Neuron (in vitro differentiated cells): Measurements from ENCODE around the gene TPO.
"Not testable (repeated sequence)": the region's sequence is repeated elsewhere in the genome, so short reads cannot be mapped to it uniquely, and the experiment has no call there.

Experiments
- H2AFZ ChIP-seq: one replicate; pipeline ENCODE4 v1.6.1; 2013; ENCODE audit warnings: low read depth, mild to moderate bottlenecking, inconsistent platforms, low read length, moderate library complexity
- H3K27me3 ChIP-seq: one replicate; pipeline ENCODE4 v1.6.1; 2013; ENCODE audit warnings: low read length; ENCODE audit not compliant: insufficient read depth
- H3K36me3 ChIP-seq: one replicate; pipeline ENCODE4 v1.6.1; 2013; ENCODE audit warnings: low read length; ENCODE audit not compliant: insufficient read depth
- H3K4me1 ChIP-seq: one replicate; pipeline ENCODE4 v1.6.1; 2013; ENCODE audit warnings: low read length; ENCODE audit not compliant: insufficient read depth
- H3K4me3 ChIP-seq: 2 replicates; pipeline ENCODE4 v1.5.1; 2013; ENCODE audit warnings: mild to moderate bottlenecking, low read length, moderate library complexity
- H3K9me3 ChIP-seq: one replicate; pipeline ENCODE4 v1.6.1; 2013; ENCODE audit warnings: low read length

Gene TPO

GRCh38 chr2:1486670-1487069 lies 73.4 kb downstream of the TPO start:
- no peaks in the 10 kb centered on the region for H3K4me1 ChIP-seq
- no peaks in the 10 kb centered on the region for H3K36me3 ChIP-seq
- no peaks in the 10 kb centered on the region for H3K9me3 ChIP-seq
- H3K27me3 ChIP-seq, result no peaks in the 10 kb centered on the region
- no peak overlapping the region for H3K4me3 ChIP-seq
- no peak overlapping the region for H2AFZ ChIP-seq

- H3K9me3 ChIP-seq, result no peaks in the 10 kb centered on the region
- no peak overlapping the region for H3K4me3 ChIP-seq
- no peaks in the 10 kb centered on the region for H3K4me1 ChIP-seq
- H3K36me3 ChIP-seq, result no peaks in the 10 kb centered on the region
- no peaks in the 10 kb centered on the region for H3K27me3 ChIP-seq
- H2AFZ ChIP-seq, result no peak overlapping the region
Measured at GRCh38 chr2:1487758-1488157, 74.5 kb downstream of the TPO start.

DNA sequence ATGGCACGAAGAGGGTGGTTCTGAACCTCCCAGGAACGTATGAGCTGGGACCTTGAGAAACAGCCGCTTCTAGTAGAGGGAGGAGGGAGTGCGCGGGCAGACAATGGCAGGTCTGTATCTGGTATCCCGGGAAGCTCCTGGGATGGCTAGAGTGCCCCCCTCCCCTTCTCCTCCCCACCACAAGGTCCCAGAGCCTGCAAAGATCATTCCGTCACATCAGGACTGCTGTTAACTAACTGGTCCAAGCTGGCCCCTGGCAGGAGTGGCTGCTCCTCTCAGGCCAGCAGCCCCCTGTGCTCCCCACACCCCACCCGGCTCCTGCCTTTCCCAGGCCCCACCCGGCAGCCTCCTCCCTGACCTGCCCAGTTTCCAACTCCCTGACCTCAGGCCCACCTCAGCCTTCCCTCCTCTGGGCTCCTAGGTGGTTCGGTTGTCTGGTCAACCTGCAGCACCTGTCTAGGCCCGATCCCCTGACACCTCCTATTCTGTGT lies 75.0 kb downstream of the TPO start:
- Histone ChIP-seq H3K4me3 (no peak overlapping the region), H3K36me3 (no peaks in the 10 kb centered on the region), H2AFZ (no peak overlapping the region), H3K9me3 (no peaks in the 10 kb centered on the region), H3K4me1 (no peaks in the 10 kb centered on the region), H3K27me3 (no peaks in the 10 kb centered on the region)

- Histone ChIP-seq H3K4me3 (no peak overlapping the region), H2AFZ (no peak overlapping the region), H3K4me1 (no peaks in the 10 kb centered on the region), H3K36me3 (no peaks in the 10 kb centered on the region), H3K9me3 (no peaks in the 10 kb centered on the region), H3K27me3 (no peaks in the 10 kb centered on the region)
Measured at GRCh38 chr2:1488851-1489250, 75.6 kb downstream of the TPO start.

GRCh38 chr2:1489486-1489885 lies 76.2 kb downstream of the TPO start:
- no peaks in the 10 kb centered on the region for H3K36me3 ChIP-seq
- peaks cover 4% of the 10 kb centered on the region for H3K27me3 ChIP-seq
- H3K4me3 ChIP-seq, result no peak overlapping the region
- H2AFZ ChIP-seq, result no peak overlapping the region
- no peaks in the 10 kb centered on the region for H3K9me3 ChIP-seq
- H3K4me1 ChIP-seq, result no peaks in the 10 kb centered on the region

GRCh38 chr2:1490381-1490780 lies 77.1 kb downstream of the TPO start:
- H3K9me3 ChIP-seq, H3K4me3 ChIP-seq, H3K4me1 ChIP-seq, H3K36me3 ChIP-seq, H2AFZ ChIP-seq, H3K27me3 ChIP-seq: not testable (repeated sequence)

- Histone ChIP-seq H3K9me3 (no peaks in the 10 kb centered on the region), H3K27me3 (peaks cover 5% of the 10 kb centered on the region), H3K36me3 (no peaks in the 10 kb centered on the region), H3K4me3 (no peak overlapping the region), H3K4me1 (no peaks in the 10 kb centered on the region), H2AFZ (no peak overlapping the region)
Measured at GRCh38 chr2:1491751-1492150, 78.5 kb downstream of the TPO start.

DNA sequence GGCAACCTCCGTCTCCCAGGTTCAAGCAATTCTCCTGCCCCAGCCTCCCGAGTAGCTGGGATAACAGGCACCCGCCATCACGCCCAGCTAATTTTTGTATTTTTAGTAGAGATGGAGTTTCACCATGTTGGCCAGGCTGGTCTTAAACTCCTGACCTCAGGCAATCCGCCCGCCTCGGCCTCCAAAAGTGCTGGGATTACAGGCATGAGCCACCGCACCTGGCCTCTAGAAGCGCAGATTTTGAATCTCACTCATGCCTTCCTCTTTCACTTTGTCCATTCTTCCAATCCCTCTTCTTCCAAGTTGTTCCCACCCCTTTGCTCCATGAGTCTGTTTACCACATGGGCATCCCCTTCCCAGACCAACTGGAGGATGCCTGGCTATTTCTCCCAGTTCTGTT lies 79.0 kb downstream of the TPO start:
- H2AFZ ChIP-seq, H3K4me1 ChIP-seq, H3K27me3 ChIP-seq, H3K9me3 ChIP-seq, H3K4me3 ChIP-seq, H3K36me3 ChIP-seq: not testable (repeated sequence)

DNA sequence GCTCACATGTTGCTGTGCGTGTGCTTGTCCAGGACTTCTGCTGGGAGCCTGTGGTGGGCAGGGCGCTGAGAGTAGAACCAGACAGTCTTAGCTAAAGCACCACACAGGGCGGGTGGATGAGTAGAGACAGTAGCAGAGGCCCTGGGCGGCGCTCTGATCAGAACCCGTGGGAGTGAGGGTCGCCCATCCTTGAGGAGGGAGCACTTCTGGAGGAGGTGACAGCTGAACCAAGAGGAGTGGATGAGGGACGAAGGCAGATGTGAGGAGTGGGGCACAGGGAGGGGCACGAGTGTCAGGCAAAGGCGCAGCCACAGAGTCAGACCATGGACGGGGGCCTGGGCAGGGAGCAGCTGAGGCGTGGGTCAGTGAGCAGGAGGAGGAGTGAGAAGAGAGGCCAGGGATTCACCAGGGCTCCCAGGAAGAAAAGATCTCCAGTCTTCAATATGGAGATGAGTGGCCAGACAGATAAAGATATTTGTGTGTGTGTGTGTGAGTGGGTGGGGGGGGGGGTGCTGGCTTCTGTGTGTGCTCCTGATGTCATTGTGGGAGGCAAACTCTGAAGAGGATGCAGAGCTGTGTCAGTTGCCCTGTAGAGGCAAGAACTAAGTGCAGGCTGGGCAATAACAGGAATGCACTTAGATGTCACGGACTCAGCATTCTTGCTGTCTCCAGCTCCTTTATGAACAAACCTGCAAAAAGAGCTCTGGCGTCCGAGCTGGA lies 79.6 kb downstream of the TPO start:
- no peak overlapping the region for H2AFZ ChIP-seq
- H3K27me3 ChIP-seq, result peaks cover 5% of the 10 kb centered on the region
- no peak overlapping the region for H3K4me3 ChIP-seq
- H3K36me3 ChIP-seq, result no peaks in the 10 kb centered on the region
- no peaks in the 10 kb centered on the region for H3K9me3 ChIP-seq
- no peaks in the 10 kb centered on the region for H3K4me1 ChIP-seq

- Histone ChIP-seq H3K4me1 (no peaks in the 10 kb centered on the region), H3K36me3 (no peaks in the 10 kb centered on the region), H3K27me3 (peaks cover 5% of the 10 kb centered on the region), H3K4me3 (no peak overlapping the region), H2AFZ (no peak overlapping the region), H3K9me3 (no peaks in the 10 kb centered on the region)
Measured at GRCh38 chr2:1493431-1494126, 80.3 kb downstream of the TPO start.

- no peak overlapping the region for H3K4me3 ChIP-seq
- no peaks in the 10 kb centered on the region for H3K36me3 ChIP-seq
- H3K27me3 ChIP-seq, result peaks cover 5% of the 10 kb centered on the region
- no peak overlapping the region for H2AFZ ChIP-seq
- H3K4me1 ChIP-seq, result no peaks in the 10 kb centered on the region
- no peaks in the 10 kb centered on the region for H3K9me3 ChIP-seq
Measured at GRCh38 chr2:1494257-1494656, 81.0 kb downstream of the TPO start.

GRCh38 chr2:1494906-1495305 lies 81.6 kb downstream of the TPO start:
- H2AFZ ChIP-seq, result no peak overlapping the region

GRCh38 chr2:1495676-1496358 lies 82.6 kb downstream of the TPO start:
- Histone ChIP-seq H3K9me3 (no peaks in the 10 kb centered on the region), H3K27me3 (peaks cover 5% of the 10 kb centered on the region), H3K36me3 (no peaks in the 10 kb centered on the region), H2AFZ (no peak overlapping the region), H3K4me3 (no peak overlapping the region), H3K4me1 (no peaks in the 10 kb centered on the region)

More at GRCh38 chr2:1494906-1495305, 81.6 kb downstream of the TPO start:
- Histone ChIP-seq H3K36me3 (no peaks in the 10 kb centered on the region), H3K27me3 (peaks cover 5% of the 10 kb centered on the region), H3K4me3 (no peak overlapping the region), H3K9me3 (no peaks in the 10 kb centered on the region), H3K4me1 (no peaks in the 10 kb centered on the region)
